ENCODE measurements around the gene ABCA9.
A peak's percentile ranks its signal among the peaks of the same experiment; 100 is the strongest.

ABCA9 gene

DNA sequence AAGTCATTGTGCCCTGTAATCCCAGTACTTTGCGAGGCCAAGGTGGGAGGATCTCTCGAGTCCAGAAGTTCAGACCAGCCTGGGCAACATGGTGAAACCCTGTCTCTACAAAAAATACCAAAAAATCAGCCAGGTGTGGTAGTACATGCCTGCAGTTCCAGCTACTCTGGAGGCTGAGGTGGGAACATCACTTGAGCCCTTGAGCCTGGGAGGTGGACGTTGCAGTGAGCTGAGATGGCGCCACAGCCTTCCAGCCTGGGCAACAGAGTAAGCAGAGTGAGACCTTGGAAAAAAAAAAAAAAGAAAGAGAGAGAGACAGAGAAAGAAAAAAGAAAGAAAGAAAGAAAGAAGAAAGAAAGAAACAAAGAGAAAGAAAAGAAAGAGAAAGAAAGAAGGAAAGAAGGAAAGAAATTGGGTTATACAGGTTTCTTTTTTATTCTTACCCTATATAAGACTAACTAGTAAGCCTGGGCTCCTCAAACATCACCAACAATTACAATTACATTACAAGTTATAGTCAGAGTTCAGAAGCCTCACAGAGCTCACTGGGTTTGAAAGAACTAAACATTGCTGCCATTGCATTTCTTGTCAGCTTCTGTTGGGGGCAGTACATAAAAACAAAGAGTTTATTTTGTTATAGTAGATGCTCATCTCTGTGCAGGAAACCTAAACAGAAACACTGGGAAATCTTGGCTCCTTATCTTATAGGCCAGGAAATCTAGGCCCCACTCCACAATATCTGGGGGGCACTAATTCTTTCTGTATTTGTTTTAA lies 6.7 kb upstream of the ABCA9 start:
- peak; percentile 35 for DNase-seq

DNA sequence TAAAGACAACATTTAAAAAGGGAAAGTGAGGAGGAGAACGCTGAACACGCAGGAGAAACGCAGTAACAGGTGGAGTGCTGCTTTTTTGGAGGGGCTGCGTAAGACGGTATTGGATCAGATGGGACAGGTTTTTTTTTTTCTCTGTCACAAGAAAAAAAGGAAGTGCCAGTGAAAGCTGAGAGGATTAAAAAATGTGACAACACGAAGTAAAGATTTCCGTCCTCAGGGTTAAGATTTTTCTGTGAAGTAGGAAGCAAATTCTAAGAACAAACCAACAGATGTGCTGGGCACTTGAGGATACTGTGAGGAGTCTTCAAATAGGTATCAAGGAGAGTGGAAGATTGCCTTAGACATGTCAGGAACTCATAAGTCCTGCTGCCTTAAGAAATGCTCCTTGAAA lies 5.8 kb upstream of the ABCA9 start:
- DNase-seq, result peak; percentile 75

DNA sequence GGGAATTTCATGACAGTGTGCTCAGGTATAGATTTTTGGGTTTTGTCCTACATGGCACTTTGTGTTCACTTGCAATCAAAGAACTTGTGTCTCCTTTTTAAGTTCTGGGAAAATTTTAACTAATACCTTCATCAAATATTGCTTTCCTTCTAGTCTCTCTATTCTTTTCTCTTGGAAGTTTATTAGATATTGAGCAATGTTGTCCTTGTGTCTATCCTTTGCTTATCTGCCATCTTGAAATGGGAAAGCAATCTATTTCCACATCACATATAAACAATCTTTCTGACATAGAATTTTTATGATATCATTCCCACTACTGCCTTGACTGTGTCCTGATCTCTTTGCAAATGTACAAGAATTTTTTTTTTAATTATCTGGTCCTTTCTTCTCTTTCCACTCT lies 4.4 kb upstream of the ABCA9 start:
- no peak for DNase-seq

DNA sequence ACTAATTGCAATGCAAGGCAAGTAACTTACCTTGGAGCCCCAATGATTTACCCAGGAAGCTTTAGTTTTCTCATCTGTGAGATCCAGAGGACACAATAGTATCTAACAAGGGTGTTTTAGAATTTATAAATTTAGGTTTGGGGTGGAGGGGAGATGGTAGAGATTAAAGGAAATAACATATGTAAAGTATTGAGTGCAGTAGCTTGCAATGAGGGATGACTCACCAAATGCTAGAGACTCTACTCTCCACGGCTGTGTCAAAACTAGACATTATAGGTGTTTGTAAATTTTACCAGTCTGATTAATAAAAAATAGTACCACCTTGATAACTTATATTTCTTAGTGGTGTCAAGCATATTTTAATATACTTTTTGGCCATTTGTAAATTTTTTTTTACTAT lies 3.7 kb upstream of the ABCA9 start:
- peak; percentile 12 for DNase-seq

DNA sequence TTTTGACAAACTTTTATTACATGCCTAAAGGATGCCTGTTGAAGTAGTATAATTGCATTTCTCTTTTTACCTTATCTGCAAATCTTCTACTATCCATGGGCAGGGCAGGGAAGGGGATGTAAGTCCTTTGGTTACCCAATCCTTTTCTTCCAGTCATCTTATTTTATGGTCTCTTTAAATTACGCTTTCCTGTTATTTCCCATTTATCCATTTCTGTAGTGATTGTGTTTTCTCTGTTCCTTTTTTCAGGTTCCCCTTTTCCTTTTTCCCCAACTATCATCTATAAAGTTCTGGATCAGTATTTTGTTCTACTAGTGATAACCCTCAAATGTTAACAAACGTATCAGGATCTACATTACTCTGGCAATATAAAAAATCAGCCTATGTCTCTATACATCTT lies 3.3 kb upstream of the ABCA9 start:
- DNase-seq, result no peak

DNA sequence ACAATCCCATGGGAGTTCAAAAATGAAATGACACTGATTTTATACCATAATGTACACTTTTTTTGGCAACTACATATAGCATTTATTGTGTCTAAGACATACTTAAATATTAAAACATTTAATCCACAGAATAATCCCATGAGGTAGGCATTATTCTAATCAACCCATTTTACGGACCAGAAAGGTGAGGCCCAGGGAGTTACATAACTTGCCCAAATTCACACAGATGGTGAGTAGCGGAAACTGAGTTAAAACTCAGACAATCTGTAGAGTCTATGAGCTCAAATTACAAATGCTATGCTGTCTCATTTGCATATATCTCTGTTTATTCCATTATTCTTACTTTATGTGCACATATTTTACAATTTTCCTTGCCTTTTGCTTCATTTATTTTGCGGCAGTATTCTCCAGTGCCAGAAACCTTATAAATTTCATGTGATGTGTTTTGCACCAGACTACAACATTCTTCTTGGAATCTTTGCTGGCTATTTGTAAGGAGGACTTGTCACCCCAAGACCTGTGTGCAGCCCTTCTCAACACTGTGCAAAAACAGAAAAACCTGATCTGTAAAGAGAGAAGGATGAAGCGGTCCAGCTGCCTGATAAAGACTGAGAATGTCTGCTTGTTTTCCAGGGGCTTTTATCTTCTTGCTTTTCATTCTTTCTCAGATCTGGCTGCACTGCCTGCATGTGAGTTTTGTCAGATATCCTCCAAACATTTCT lies 2.3 kb upstream of the ABCA9 start:
- DNase-seq, result no peak

DNA sequence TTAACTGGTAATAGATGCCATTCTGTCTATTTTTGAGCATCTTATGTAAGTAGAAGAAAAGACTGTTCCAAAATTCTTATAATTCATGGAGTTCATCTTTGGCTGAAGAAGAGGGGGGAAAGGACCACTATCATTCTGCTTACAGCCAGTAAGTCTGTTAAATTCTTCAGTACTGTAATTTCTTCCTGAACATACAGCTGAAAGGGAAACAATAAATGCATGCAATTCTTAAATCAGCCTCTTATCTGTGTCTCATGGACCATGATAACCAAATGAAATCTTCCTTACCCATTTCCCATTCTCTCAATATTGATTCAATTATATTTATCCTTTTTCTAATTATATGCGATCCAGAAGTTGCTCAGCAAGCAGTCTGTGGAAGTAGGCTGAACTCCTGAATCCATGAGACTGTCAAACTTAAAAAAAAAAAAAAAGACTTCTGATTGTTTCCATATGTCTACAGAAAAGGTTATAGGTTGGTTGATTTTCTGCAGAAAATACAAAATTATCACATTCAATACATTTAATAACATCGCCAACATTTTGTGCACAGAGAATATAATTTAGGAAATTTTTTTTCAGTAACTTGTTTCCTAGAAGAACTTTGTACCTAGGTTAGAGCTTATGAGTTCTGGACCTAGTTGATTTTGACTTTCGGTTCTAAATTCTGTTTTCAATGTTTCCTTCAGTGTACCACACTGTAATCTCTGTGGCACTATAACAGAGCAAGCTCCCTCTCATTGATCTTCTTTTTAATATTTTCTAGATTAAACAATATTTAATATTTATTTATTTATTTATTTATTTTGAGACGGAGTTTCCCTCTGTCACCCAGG lies 1.2 kb upstream of the ABCA9 start:
- DNase-seq, result no peak

DNA sequence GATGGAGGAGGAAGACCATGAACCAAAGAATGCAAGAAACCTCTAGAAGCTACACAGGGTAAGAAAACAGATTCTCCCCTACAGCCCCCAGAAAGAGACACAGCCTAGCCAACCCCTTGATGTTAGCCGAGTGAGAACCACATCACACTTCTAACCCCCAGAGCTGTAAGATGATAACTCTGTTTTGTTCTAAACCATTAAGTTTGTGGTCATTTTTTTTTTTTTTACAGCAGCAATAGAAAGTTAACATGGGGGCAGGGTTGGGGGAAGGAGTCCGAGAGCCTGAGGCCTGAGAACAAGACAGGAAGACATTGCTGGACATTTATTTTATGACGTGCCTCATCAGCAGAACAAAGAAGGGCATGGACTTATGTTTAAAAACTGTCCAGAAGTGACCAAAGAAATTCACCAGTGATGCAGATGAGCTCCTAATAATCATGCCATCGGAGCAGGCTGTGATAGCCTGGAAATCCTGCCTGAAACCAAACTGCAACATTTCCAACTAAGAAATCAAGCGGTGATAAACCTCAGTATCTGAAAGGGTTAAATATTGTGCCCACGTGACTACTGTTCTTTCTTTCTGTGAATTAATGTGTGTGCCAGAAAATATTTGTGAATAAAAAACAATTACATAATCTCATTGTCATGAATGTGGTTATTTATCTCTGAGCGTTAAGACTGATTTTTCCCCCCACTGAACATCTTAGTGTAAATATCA lies 1.1 kb downstream of the ABCA9 start:
- DNase-seq, result no peak

DNA sequence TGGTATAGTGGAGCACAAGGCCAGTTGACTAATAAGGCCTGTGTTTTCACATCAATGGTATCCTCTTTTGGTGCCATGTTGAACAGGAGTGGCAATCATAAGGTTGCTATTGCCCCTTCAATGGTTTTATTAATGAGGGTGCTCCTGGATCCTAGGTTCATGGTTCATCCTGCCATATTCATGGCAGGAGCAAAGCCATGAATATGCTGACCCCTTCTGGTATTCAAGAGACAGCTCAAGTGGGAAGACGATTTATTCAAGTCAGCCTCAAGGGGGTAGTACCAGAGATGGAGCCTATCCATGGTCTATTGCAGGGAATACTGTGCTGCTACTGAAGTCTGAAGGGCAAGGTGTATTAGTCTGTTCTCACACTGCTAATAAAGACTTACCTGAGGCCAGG lies 2.6 kb downstream of the ABCA9 start:
- DNase-seq, result peak; percentile 40

DNA sequence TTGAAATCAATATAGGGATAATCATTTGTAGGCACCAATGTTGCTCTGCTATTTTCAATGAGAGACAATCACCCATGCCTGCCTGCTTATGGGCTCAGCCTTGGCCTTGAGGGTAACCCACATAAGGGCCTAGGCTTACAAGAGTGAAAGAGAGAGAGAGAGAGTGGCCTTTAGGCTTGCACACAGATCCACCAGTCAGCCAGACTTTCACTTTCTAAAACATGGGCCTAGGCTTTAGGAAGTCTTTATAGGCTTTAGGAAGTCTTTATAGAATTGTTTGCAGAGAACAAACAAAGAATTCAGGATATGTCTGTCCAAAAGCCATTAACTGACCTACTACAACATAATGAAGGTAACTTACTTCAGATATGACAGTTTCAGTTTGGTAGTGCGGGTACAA lies 3.4 kb downstream of the ABCA9 start:
- no peak for DNase-seq

DNA sequence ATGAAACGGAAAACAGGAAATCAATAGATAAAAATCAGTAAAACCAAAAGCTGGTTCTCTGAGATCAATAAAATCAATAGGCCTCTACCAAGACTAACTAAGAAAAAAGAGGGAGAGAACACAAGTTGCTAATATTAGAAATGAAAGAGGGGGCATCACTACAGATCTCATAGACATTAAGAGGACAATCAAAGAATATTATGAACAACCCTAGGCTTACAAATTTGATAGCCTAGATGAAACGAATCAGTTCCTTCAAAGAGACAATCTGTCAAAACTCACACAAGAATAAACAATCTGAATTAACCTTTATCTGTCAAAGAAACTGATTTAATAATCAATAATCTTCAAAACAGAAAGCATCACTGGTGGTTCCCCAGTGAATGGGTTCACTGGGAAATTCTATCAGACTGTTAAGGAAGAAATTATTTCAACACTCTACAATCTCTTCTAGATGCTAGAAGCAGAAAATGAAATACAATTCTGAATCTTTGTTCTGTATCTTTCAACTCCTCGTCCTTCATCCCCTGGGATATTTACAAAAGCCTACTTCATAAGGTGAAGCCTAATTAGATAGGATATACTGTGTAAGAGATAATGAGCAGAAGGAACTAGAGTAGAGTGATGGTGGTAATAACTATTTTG lies 4.4 kb downstream of the ABCA9 start:
- no peak for DNase-seq

DNA sequence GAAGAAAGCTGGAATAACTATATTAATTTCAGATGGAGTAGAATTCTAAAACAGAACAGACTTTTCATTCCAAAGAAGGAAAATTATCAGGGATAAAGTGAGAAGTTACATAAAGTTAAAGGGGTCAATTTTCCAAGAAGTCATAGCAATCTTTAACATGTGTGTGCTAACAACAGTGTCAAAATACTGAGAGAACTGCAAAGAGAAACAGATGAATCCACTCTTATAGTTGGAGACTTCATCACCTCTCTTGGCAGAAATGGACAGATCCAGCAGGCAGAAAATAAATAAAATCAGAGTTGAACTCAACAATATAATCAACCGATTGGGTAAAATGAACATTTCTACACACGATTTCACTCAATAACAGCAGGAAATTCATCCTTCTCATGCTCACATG lies 5.4 kb downstream of the ABCA9 start:
- no peak for DNase-seq

DNA sequence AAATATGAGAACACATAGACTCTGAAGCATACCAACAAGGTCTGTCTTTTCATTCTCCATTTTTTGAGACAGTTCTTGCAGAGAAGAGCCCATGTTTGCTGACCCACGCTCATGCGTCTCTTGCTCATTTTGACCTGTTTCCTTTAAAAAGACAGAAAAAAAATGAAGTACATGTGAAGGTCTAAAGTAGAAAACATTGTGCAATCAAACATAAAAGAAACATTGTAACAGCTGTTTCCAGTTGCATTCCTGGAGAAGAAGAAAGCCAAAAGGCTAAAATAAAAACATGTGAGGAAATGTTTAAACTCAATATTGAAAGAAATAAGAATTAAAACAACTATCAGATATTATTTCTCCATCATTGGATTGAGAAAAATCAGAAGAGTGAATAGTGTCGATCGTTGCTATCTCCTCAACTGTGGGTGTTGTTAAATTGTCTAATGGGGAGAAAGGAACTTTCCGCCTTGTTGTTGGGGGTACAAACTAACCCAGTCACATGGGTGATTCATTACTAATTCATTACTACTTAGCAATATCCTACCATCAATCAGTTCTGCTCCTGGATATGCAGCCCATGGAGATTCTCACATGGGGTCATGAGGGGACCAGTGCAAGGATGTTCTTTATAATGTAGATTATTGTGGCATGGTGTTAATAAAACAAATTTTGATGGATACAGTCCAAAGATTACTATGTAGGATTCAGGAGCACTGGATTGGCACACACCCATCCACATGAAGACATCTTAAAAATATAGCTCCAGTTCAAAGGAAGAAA lies 9.5 kb downstream of the ABCA9 start:
- no peak for DNase-seq

DNA sequence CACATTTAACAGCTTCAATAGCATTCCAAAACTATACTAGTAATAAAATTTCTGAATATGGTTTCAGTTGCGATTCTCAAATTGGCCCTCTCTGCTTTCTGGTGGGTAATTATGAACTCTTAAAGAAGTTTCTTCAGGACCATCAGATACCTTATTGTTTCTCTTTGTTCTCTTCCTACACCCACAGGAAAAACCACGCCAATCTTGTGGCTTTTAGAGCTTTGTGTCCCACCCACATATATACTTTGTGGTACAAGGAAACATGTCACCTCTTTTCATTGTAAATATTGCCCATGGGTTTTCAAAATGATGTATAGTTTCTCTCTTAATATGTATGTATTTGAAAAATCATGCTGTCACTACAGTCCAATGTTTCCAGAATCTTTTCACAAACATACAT lies 12.1 kb downstream of the ABCA9 start:
- peak; percentile 41 for DNase-seq

DNA sequence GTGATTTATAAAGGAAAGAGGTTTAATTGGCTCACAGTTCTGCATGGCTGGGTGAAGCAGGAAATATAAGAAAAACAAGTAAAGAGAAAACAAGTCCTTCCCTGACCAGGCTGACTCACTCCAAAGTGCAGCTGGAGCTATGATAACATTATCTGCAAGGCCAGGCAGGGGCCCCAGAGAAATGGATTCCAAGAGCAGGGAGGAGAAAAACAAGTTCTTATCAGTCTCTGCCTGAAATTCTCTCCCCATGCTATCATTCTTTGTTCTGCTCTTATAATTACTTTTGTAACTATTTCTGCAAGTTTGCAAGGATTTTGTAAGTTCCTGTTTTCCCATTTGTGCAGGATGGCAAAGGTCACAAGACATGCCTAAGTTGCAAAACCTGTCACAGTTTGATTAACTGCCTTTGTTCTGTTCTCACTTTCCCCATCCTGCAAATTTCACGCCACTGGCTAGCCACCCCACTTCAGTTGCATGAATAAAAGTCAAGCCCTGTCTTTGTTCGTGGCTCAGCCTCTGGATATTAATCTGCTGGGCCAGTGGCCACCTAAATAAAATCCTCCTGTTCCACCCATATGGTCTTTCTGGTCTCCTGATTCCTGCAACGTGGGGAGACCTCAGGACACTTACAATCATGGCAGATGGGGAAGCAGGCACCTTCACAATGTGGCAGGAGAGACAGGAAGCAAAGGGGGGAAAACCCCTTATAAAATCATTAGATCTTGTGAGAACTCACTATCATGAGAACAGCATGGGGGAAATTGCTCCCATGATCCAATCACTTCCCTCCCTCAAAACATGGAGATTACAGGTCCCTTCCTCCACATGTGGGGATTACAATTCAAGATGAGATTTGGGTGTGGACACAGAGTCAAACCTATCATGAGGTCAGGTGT lies 13.1 kb downstream of the ABCA9 start:
- DNase-seq, result peak; percentile 93

DNA sequence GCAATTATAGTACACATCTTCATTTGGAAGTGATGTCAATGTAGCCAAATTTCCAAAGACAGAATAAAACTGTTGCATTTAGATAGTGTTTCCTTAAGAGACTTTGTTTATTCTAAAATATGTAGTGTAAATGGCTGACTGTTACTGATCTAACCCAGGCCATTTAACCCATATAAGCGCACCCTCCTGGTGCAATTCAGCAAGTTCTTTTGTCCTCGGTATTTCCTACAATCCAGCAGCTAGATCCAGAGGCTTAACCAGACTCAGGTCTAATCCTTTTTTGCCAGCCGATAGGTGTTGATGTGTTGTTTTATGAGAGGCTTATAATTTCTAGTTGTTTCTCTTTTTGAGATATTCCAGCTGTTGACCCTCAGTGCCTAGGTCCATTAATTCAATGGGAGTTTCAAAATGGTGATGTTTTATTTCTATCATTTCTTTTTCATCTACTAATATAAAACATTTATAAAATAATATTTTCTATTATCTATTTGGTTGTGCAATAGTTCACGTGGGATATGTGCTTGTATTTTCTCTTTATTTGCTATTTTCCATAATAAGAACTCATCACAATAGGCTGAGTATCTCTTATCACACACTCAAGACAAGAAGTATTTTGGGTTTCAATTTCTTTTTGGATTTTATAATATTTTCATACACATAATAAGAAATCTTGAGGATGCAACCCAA lies 14.5 kb downstream of the ABCA9 start:
- no peak for DNase-seq

DNA sequence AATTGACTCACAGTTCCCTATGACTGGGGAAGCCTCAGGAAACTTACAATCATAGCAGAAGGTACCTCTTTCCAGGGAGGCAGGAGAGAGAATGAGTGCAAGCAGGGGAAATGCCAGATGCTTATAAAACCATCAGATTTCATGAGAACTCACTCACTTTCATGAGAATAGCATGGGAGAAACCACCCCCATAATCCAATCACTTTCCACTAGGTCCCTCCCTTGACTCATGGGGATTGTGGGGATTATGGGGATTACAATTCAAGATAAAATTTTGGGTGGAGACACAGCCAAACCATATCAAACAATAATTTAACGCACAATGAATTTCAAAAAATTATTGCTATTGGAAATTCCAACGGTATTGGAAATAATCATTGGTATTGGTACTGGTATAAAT lies 15.1 kb downstream of the ABCA9 start:
- DNase-seq, result no peak

DNA sequence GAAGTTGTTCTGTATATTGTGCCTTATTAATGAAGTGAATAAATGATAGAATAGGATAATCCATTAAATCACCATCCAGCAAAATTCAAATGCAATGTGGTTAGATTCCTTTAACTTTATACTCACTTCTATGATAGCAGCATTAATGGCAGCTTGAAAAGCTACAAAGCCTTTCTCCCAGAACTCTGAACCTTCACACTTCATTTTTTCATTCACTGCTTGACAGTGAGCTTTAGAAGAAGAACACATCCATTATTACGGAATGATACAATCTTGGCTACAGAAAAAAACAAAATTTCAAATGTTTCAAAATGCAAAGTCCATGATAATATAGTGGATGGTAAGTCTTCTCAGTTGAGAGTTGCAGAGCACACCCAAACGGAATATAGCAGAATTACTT lies 16.4 kb downstream of the ABCA9 start:
- DNase-seq, result no peak

DNA sequence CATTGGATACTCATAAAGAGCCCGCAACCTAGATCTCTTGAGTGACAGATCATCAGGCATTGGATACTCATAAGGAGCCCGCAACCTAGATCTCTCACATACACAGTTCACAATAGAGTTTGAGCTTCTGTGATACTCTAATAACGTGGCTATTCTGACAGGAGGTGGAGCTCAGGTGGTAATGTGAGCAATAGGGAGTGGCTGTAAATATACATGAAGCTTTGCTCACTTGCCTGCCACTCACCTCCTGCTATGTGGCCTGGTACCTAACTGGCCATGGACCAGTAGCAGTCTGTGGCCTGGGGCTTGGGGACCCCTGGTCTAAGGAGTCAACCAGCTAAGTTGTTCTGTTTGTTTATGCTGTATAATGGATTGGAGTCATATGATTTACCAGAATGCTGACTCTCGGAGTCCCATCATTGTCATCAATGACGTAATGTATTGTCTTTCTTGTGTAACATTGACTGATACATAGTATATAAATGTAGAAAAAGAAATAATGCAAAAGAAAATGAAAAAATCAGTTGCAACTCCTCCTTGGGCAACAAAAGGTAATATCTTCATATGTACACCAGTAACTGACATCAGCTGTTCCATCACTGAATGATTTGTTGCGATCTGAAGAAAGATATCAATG lies 17.5 kb downstream of the ABCA9 start:
- DNase-seq, result no peak

DNA sequence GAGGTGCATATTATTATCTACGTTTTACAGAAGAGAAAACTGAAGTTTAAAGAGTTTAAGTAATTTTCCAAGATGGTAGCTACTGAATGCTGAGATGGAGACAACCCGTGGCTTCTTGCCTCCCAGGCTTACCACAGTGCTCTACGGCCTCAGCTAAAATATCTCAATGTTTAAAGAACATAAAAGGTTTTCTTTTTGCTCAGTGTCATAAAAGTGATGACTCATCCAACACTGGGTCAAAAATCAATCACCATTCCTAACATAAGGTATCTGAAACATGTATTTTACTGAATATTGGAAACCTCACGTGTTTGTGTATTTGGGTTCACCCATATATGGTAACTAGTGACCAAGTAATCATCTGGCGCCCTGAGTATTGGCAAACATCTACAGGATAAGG lies 18.4 kb downstream of the ABCA9 start:
- DNase-seq, result no peak

Measured in hematopoietic multipotent progenitor cell treated with erythropoietin and hydrocortisone succinate and interleukin-3 and kit ligand, for 4 days (in vitro differentiated cells).